H9 (cell line): Measurements from ENCODE around the gene ZNF654. TPM values are rescaled to one million over a fixed set of nuclear protein-coding genes. Genes with fewer than 3 reads are reported as not detected.

Experiments used
- DNase-seq: peaks from one replicate; pipeline ENCODE4 v3.0.0-alpha.2; 2017
- H2AFZ ChIP-seq: one replicate; pipeline ENCODE4 v1.6.1; 2013; ENCODE audit warnings: mild to moderate bottlenecking, low read length, control low read depth, moderate library complexity
- H2AK5ac ChIP-seq: 2 replicates; pipeline ENCODE4 v1.6.1; 2013; ENCODE audit warnings: low read length, control low read depth, mixed read lengths; ENCODE audit not compliant: insufficient read length
- H2BK120ac ChIP-seq: one replicate; pipeline ENCODE4 v1.6.1; 2013; ENCODE audit warnings: low read depth, mild to moderate bottlenecking, low read length, control low read depth, inconsistent platforms; ENCODE audit not compliant: poor library complexity, severe bottlenecking
- H2BK12ac ChIP-seq: 2 replicates; pipeline ENCODE4 v1.6.1; 2013; ENCODE audit warnings: low read length, control low read depth, mixed read lengths, low read depth; ENCODE audit not compliant: insufficient read length
- H2BK15ac ChIP-seq: 2 replicates; pipeline ENCODE4 v1.6.1; 2013; ENCODE audit warnings: low read depth, low read length, control low read depth
- H2BK20ac ChIP-seq: one replicate; pipeline ENCODE4 v1.6.1; 2013; ENCODE audit warnings: low read depth, mild to moderate bottlenecking, low read length, control low read depth, inconsistent platforms; ENCODE audit not compliant: poor library complexity, severe bottlenecking
- H2BK5ac ChIP-seq: 2 replicates; pipeline ENCODE4 v1.6.1; 2013; ENCODE audit warnings: low read length, control low read depth, mixed read lengths; ENCODE audit not compliant: insufficient read length
- H3K14ac ChIP-seq: 2 replicates; pipeline ENCODE4 v1.6.1; 2013; ENCODE audit warnings: low read length, control low read depth; ENCODE audit not compliant: insufficient read depth
- H3K18ac ChIP-seq: 2 replicates; pipeline ENCODE4 v1.6.1; 2013; ENCODE audit warnings: low read depth, mild to moderate bottlenecking, mixed read lengths, low read length, control low read depth; ENCODE audit not compliant: insufficient read length
- H3K23ac ChIP-seq: 2 replicates; pipeline ENCODE4 v1.6.1; 2013; ENCODE audit warnings: low read length, control low read depth, mixed read lengths, low read depth; ENCODE audit not compliant: insufficient read length
- H3K23me2 ChIP-seq: 2 replicates; pipeline ENCODE4 v1.6.1; 2013; ENCODE audit warnings: low read depth, mild to moderate bottlenecking, mixed read lengths, low read length, control low read depth; ENCODE audit not compliant: insufficient read length, poor library complexity, severe bottlenecking
- H3K27ac ChIP-seq: 2 replicates; pipeline ENCODE4 v1.5.1; 2013; ENCODE audit warnings: low read length, control low read depth, mixed read lengths, low read depth; ENCODE audit not compliant: insufficient read length
- H3K27me3 ChIP-seq: 2 replicates; pipeline ENCODE4 v1.6.1; 2013; ENCODE audit warnings: low read length, control low read depth, inconsistent platforms; ENCODE audit not compliant: insufficient read depth
- H3K4ac ChIP-seq: 2 replicates; pipeline ENCODE4 v1.6.1; 2013; ENCODE audit warnings: low read depth, mild to moderate bottlenecking, control low read depth, inconsistent platforms, low read length, moderate library complexity
- H3K4me1 ChIP-seq: 2 replicates; pipeline ENCODE4 v1.6.1; 2013; ENCODE audit warnings: low read length, control low read depth, inconsistent platforms; ENCODE audit not compliant: insufficient read depth
- H3K4me2 ChIP-seq: 2 replicates; pipeline ENCODE4 v1.6.1; 2013; ENCODE audit warnings: low read length, control low read depth, mixed read lengths; ENCODE audit not compliant: insufficient read length, insufficient read depth
- H3K56ac ChIP-seq: 2 replicates; pipeline ENCODE4 v1.6.1; 2013; ENCODE audit warnings: low read depth, mild to moderate bottlenecking, mixed read lengths, low read length, control low read depth; ENCODE audit not compliant: insufficient read length
- H3K79me1 ChIP-seq: 2 replicates; pipeline ENCODE4 v1.6.1; 2013; ENCODE audit warnings: low read depth, mild to moderate bottlenecking, moderate library complexity, low read length, control low read depth, inconsistent platforms; ENCODE audit not compliant: insufficient read depth, poor library complexity, severe bottlenecking
- H3K79me2 ChIP-seq: 2 replicates; pipeline ENCODE4 v1.6.1; 2013; ENCODE audit warnings: low read length, control low read depth, inconsistent platforms; ENCODE audit not compliant: insufficient read depth
- H3K9ac ChIP-seq: 2 replicates; pipeline ENCODE4 v1.6.1; 2013; ENCODE audit warnings: low read length, control low read depth, mixed read lengths; ENCODE audit not compliant: insufficient read length; ENCODE audit errors: extremely low read depth
- H3K9me3 ChIP-seq: one replicate; pipeline ENCODE4 v1.6.1; 2013; ENCODE audit warnings: low read depth, low read length, inconsistent platforms; ENCODE audit not compliant: control insufficient read depth
- H3T11ph ChIP-seq: one replicate; pipeline ENCODE4 v1.6.1; 2013; ENCODE audit warnings: mild to moderate bottlenecking, low read length, control low read depth, inconsistent platforms
- H4K20me1 ChIP-seq: one replicate; pipeline ENCODE4 v1.6.1; 2013; ENCODE audit not compliant: control insufficient read depth, insufficient read length, insufficient read depth
- H4K5ac ChIP-seq: 2 replicates; pipeline ENCODE4 v1.6.1; 2013; ENCODE audit warnings: low read depth, mild to moderate bottlenecking, mixed read lengths, low read length, control low read depth; ENCODE audit not compliant: insufficient read length
- H4K8ac ChIP-seq: replicated peaks from 2 replicates; pipeline ENCODE4 v1.6.1; 2013; ENCODE audit warnings: low read length, control low read depth, mixed read lengths, low read depth; ENCODE audit not compliant: insufficient read length
- H4K91ac ChIP-seq: 2 replicates; pipeline ENCODE4 v1.6.1; 2013; ENCODE audit warnings: low read depth, mild to moderate bottlenecking, moderate library complexity, mixed read lengths, low read length, control low read depth; ENCODE audit not compliant: insufficient read length
- H3K27ac Mint-ChIP-seq, 3 experiments: 2 replicates in 2 of 3; 3 replicates in 1 of 3; pipeline ENCODE4 v1.8.0; 2020 to 2021; ENCODE audit warnings: mixed read lengths in 3 of 3, mild to moderate bottlenecking in 1 of 3, moderate library complexity in 1 of 3
- H3K27me3 Mint-ChIP-seq: 2 replicates; pipeline ENCODE4 v1.8.0; 2021; ENCODE audit warnings: low read depth, mild to moderate bottlenecking, moderate library complexity, mixed read lengths
- H3K36me3 Mint-ChIP-seq, 3 experiments: 2 replicates in 2 of 3; 3 replicates in 1 of 3; pipeline ENCODE4 v1.8.0; 2020 to 2021; ENCODE audit warnings: low read depth in 3 of 3, mixed read lengths in 3 of 3; ENCODE audit not compliant: insufficient read depth in 1 of 3
- H3K4me1 Mint-ChIP-seq, 2 experiments: 2 replicates each; pipeline ENCODE4 v1.8.0; 2020; ENCODE audit warnings: mixed read lengths in 2 of 2
- H3K4me3 Mint-ChIP-seq, 2 experiments: 2 replicates in 1 of 2; 3 replicates in 1 of 2; pipeline ENCODE4 v1.8.0; 2020 to 2021; ENCODE audit warnings: mild to moderate bottlenecking in 2 of 2, mixed read lengths in 2 of 2, moderate library complexity in 1 of 2
- H3K9me3 Mint-ChIP-seq, 2 experiments: 2 replicates in 1 of 2; 3 replicates in 1 of 2; pipeline ENCODE4 v1.8.0; 2020; ENCODE audit warnings: mild to moderate bottlenecking in 2 of 2, mixed read lengths in 2 of 2, moderate library complexity in 1 of 2
- CTCF ChIP-seq: fragments of 200-600 bp; sonication (generic); conservative IDR thresholded peaks from 3 replicates; pipeline ENCODE4 v1.8.0; 2021; ENCODE audit warnings: antibody characterized with exemption, mild to moderate bottlenecking
- WGBS: extraction: QIAGEN DNeasy Blood & Tissue Kit; methylation state at CpG from one replicate; pipeline ENCODE4 v1.1.7; 2013; ENCODE audit warnings: missing lambda C conversion rate, low lambda C conversion rate, mixed read lengths; ENCODE audit not compliant: insufficient read length; ENCODE audit errors: extremely low coverage; 5-methylcytosine and 5-hydroxymethylcytosine counted together
- total RNA-seq: library from RNA; stranded (reverse); gene quantifications from 2 replicates; pipeline ENCODE4 v1.2.1, GENCODE V29; 2021

ZNF654 gene
- total RNA-seq, 1 experiment from 2014 or later: 8.7 TPM

GRCh38 chr3:88038566-88038965 lies 20.5 kb upstream of the ZNF654 start:
- Histone ChIP-seq H3K23ac (no peak overlapping the region), H2BK20ac (no peak overlapping the region), H3K4me2 (no peak overlapping the region), H3K56ac (no peak overlapping the region), H4K5ac (no peak overlapping the region), H3K27me3 (no peaks in the 10 kb centered on the region), H2AFZ (no peak overlapping the region), H3K27ac (no peak overlapping the region), H3K4me1 (no peaks in the 10 kb centered on the region), H3K14ac (no peak overlapping the region), H2BK5ac (no peak overlapping the region), H3K79me1 (no peaks in the 10 kb centered on the region), H4K8ac (no peak overlapping the region), H4K20me1 (no peaks in the 10 kb centered on the region), H2BK12ac (no peak overlapping the region), H2BK15ac (no peak overlapping the region), H3K18ac (no peak overlapping the region), H2BK120ac (no peak overlapping the region), H3K4ac (no peak overlapping the region), H3T11ph (no peak overlapping the region), H2AK5ac (no peak overlapping the region), H3K9ac (no peak overlapping the region), H4K91ac (no peak overlapping the region), H3K23me2 (no peaks in the 10 kb centered on the region), H3K79me2 (no peaks in the 10 kb centered on the region), H3K9me3 (no peaks in the 10 kb centered on the region)
- Mint-ChIP-seq H3K27ac (no peak overlapping the region), H3K4me1 (no peaks in the 10 kb centered on the region), H3K4me3 (no peak overlapping the region), H3K9me3 (no peaks in the 10 kb centered on the region), H3K27me3 (no peaks in the 10 kb centered on the region), H3K36me3 (no peaks in the 10 kb centered on the region)
- WGBS: no CpG with 5 or more reads among the region's 2 CpGs
- TF ChIP-seq CTCF: no peak
- DNase-seq: no peak
